ENCODE data around the gene CNTNAP3B.
"Not testable (repeated sequence)": the region's sequence is repeated elsewhere in the genome, so short reads cannot be mapped to it uniquely, and the experiment has no call there.

DNA sequence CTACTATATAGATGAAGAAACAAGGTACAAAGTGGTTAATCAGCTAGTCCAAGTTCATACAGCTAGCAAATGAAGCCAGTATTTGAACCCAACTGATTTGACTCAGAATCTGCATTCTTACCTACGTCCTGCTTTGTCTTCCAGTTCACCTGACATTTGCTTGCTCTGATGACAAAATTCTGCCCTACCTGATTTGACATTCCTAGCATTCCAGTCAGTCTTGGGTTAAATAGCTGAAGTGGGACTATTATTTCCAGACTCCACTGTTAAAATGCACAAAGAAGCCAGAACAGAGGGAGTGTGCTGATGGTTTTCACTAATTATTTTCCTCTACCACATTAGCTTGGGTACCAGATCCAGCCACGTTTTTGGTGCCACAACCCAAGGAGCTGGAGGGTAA, 78.5 kb downstream of the CNTNAP3B start:
- TF ChIP-seq, protein P1, sequence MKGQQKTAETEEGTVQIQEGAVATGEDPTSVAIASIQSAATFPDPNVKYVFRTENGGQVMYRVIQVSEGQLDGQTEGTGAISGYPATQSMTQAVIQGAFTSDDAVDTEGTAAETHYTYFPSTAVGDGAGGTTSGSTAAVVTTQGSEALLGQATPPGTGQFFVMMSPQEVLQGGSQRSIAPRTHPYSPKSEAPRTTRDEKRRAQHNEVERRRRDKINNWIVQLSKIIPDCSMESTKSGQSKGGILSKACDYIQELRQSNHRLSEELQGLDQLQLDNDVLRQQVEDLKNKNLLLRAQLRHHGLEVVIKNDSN (IDR thresholded peaks at IDR 0.05; ENCODE audit: borderline replicate concordance, low read depth): not testable (repeated sequence)
- TF ChIP-seq, protein P2, sequence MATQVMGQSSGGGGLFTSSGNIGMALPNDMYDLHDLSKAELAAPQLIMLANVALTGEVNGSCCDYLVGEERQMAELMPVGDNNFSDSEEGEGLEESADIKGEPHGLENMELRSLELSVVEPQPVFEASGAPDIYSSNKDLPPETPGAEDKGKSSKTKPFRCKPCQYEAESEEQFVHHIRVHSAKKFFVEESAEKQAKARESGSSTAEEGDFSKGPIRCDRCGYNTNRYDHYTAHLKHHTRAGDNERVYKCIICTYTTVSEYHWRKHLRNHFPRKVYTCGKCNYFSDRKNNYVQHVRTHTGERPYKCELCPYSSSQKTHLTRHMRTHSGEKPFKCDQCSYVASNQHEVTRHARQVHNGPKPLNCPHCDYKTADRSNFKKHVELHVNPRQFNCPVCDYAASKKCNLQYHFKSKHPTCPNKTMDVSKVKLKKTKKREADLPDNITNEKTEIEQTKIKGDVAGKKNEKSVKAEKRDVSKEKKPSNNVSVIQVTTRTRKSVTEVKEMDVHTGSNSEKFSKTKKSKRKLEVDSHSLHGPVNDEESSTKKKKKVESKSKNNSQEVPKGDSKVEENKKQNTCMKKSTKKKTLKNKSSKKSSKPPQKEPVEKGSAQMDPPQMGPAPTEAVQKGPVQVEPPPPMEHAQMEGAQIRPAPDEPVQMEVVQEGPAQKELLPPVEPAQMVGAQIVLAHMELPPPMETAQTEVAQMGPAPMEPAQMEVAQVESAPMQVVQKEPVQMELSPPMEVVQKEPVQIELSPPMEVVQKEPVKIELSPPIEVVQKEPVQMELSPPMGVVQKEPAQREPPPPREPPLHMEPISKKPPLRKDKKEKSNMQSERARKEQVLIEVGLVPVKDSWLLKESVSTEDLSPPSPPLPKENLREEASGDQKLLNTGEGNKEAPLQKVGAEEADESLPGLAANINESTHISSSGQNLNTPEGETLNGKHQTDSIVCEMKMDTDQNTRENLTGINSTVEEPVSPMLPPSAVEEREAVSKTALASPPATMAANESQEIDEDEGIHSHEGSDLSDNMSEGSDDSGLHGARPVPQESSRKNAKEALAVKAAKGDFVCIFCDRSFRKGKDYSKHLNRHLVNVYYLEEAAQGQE (IDR thresholded peaks at IDR 0.05; ENCODE audit: low read depth, low read length): not testable (repeated sequence)
- TF ChIP-seq, protein P3, sequence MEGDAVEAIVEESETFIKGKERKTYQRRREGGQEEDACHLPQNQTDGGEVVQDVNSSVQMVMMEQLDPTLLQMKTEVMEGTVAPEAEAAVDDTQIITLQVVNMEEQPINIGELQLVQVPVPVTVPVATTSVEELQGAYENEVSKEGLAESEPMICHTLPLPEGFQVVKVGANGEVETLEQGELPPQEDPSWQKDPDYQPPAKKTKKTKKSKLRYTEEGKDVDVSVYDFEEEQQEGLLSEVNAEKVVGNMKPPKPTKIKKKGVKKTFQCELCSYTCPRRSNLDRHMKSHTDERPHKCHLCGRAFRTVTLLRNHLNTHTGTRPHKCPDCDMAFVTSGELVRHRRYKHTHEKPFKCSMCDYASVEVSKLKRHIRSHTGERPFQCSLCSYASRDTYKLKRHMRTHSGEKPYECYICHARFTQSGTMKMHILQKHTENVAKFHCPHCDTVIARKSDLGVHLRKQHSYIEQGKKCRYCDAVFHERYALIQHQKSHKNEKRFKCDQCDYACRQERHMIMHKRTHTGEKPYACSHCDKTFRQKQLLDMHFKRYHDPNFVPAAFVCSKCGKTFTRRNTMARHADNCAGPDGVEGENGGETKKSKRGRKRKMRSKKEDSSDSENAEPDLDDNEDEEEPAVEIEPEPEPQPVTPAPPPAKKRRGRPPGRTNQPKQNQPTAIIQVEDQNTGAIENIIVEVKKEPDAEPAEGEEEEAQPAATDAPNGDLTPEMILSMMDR (IDR thresholded peaks at IDR 0.05): not testable (repeated sequence)
- not testable (repeated sequence) for TF ChIP-seq SIN3A (IDR thresholded peaks at IDR 0.05; ENCODE audit: borderline replicate concordance, low read depth, low read length)
